HG03159 (cell line): Measurements from ENCODE around the gene BMP2K.
"Not testable (repeated sequence)": the region's sequence is repeated elsewhere in the genome, so short reads cannot be mapped to it uniquely, and the experiment has no call there.

ENCODE experiments used
- ATAC-seq: cut with Tn5 transposase; IDR thresholded peaks from one replicate; pipeline ENCODE4 v1.9.1; 2021; ENCODE audit warnings: mild to moderate bottlenecking, moderate library complexity; ENCODE audit not compliant: unreplicated experiment

Gene BMP2K

DNA sequence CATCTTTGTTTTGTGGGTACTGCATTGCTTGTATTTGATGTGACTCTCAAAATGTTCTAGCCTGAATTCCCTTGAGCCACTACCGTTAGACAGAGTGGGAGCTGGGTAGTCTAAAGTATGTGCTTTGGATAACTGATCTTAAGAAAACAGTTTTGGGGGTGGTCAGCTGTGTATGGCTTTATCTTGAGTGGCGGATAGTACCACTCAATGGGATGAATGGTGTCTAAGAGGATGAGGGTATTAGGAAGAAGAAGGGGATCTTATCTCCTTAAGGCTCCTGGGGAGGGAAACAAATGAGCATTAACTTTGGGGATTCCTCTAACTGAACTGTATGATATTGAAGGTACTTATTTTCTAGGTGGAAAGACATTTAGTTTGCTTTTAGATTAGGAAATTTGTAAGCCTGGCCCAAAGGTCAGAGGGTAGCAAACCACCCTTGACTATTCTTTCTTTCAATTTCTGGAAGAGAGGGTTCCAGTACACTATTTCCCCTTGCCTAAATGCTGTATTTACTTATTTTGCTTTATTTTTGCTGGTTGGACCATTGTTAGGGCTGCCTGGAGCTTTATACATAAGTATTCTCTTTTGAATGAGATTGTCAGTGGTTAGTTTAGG lies 11.3 kb downstream of the BMP2K start:
- ATAC-seq, result no peak

DNA sequence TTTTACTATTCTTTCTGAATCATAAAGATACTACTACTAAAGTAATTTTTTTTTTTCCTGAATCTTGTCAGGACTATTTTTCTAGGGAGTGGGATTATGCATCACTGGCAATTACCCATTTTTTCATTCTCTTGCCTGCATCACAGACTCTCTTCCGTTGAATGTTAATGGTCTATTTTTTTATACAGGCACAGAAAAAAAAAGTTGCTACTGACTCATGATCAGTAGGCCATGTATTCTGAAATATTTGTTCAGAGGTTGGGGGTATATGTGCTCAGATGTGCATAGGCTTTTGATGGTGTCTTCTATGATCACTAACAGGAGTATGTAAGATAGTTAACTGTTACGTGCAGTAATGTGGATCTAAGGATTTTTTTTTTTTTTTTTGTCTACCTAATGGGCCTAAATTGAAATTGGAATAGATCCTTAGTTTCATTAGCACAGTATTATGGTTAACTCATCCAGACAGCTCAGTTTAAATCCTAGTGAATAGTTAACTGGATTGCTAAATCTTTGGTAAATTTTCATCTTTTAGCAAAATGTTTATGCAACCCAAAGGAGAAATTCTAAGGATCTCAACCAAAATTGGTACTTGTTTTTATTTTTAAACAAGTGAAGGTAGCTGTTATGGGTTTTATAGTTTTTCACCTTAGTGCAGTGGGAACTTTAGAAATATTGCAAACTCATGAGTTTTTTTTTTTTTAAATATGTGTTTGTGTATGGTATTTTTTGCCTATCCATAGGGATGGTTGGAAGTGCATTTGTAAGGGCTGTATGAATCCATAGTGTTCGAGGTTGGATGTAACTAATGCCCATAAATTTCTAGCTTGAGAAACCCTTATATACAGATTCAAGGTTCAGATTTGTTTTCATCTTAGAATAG lies 12.1 kb downstream of the BMP2K start:
- no peak for ATAC-seq

DNA sequence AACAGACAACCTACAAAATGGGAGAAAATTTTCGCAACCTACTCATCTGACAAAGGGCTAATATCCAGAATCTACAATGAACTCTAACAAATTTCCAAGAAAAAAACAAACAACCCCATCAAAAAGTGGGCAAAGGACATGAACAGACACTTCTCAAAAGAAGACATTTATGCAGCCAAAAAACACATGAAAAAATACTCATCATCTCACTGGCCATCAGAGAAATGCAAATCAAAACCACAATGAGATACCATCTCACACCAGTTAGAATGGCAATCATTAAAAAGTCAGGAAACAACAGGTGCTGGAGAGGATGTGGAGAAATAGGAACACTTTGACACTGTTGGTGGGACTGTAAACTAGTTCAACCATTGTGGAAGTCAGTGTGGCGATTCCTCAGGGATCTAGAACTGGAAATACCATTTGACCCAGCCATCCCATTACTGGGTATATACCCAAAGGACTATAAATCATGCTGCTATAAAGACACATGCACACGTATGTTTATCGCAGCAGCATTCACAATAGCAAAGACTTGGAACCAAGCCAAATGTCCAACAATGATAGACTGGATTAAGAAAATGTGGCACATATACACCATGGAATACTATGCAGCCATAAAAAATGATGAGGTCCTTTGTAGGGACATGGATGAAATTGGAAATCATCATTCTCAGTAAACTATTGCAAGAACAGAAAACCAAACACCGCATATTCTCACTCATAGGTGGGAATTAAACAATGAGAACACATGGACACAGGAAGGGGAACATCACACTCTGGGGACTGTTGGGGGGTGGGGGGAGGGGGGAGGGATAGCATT lies 19.7 kb downstream of the BMP2K start:
- not testable (repeated sequence) for ATAC-seq

DNA sequence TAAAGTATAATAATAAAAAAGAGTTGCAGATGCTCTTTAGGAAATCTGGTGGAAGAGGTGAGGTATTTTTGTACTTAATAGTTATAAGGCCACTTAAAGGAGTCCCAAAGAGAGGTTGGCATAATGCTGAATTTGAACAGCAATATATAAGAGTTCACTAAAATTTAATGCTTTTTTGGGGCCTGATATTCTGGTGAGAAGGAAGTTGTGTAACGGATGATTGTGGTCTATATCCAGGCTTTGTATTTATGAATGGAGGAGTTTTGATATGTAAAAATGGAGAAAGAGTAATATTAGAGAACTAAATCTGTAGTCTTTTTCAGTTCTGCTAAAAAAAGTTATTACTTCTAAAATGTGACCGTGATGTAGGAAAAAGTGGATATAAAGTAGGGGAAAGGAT lies 20.4 kb downstream of the BMP2K start:
- no peak for ATAC-seq

DNA sequence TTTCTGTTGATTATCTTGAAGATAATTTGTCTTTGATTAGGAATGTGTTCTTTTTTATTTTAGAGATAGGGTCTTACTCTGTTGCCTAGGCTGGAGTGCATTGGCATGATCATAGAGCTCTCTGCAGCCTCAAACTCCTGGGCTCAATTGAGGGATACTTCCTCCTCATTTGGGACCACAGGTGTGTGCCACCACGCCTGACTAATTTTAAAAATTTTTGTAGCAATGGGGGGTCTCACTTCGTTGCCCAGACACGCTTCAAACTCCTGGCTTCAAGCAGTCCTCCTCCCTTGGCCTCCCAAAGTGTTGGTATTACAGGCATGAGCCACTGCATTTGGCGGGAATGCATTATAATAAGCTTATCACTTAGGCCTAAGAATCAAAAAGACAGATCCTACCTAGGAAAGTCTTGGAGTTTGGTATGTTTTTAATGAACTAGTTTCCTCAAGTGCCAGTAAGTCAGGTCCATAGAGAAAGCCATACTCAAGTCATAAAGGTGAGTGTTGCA lies 21.7 kb downstream of the BMP2K start:
- no peak for ATAC-seq

DNA sequence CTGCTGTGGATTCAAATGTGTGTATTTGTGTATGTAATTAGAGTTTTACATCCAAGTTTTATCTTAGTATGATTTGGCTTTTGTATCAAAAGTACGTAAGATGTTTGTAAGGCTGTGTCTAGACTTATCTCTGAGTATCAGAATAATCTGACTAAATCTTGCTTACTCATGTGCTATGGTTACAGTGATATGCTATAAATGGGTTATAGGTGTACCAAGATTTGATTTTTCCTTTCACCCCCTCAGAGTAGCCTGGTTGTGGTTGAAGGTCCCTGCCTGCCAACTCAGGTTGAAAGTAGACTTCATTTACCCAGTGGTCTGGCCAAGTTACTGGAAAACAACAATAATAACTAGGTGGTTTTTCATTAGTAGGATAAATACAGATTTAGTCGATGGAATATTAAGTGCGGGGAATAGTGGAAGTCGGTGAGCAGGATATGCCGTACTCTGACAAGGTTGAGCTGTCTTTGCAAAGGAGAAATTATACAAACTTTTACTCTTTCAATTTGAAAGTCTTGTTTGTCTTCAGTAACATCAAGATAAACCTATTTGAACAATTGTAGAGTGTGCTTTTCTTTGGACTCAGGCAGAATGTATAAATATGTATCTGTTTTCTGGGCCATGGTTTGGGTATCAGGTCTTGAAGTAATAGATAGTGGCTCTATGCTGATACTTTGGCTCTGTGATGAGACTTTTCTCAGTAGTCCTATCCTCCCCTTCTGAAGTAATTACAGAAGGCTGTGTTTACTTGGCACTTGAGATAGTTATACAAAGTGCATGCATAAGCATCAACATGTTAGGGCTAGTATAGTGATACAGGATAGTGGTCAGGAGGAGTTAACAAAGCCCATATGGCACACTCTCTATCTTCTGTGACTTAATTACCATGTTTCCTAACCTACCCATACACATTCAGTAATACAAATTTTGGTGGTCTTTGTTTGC lies 23.7 kb downstream of the BMP2K start:
- ATAC-seq, result peak; percentile 61

DNA sequence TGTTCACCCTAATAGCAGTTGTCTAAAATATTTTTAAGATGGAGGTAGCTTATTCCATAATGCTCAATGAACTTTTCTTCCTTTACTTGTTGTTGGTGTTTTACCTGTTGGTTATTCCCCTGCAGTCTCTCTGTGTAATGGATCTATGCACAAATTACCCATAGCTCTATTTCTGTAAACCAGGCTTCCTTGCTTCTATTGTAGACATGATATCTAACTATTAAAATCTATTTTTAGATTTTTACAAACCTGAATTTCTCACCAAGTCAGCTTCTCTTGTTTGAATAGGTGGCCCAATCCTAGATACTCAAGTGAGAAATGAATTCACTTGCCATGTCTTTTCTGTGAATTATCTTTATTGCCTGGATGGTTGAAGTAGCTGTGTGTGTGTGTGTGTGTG lies 24.8 kb downstream of the BMP2K start:
- no peak for ATAC-seq

DNA sequence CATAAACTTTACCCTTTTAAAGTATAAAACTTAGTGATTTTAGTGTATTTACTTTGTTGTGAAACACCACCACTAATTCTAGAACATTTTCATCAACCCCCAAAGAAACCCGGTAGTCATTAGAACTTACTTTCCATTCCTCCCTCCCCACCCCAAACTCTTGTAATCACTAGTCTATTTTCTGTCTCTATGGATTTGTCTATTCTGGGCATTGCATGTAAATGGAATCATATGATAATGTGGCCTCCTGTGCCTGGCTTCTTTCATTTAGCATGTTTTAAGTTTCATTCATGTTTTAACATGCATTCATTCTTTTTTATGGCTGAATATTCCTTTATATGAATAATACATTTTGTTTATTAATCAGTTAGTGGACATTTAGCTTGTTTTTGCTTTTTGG lies 27.8 kb downstream of the BMP2K start:
- no peak for ATAC-seq

GRCh38 chr4:78806943-78807460 lies 30.9 kb downstream of the BMP2K start:
- ATAC-seq, result no peak

GRCh38 chr4:78809295-78809694 lies 33.1 kb downstream of the BMP2K start:
- ATAC-seq, result no peak

- no peak for ATAC-seq
Observed at GRCh38 chr4:78809928-78810835, 34.0 kb downstream of the BMP2K start.

- no peak for ATAC-seq
Observed at GRCh38 chr4:78811034-78811433, 34.9 kb downstream of the BMP2K start.

DNA sequence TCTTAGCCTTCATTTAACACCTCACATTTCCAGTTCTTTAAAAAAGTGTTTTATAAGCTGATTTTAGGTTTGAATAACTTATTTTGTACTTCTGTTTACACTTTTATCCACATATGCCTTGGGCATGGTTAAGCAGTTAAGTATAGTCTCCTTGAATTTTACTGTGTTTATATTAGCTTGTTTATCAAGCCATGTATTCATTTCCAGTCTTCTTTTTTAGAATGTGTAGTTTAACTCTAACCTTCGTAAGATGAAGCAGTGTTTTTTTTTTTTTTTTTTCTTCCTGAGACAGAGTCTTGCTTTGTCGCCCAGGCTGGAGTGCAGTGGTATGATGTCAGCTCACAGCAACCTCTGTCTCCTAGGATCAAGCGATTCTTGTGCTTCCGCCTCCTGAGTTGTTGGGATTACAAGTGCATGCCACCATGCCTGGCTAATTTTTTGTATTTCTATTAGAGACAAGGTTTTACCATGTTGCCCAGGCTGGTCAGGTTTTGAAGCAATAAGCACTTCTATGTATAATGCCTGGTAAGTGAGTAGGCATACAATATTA lies 42.5 kb downstream of the BMP2K start:
- no peak for ATAC-seq

DNA sequence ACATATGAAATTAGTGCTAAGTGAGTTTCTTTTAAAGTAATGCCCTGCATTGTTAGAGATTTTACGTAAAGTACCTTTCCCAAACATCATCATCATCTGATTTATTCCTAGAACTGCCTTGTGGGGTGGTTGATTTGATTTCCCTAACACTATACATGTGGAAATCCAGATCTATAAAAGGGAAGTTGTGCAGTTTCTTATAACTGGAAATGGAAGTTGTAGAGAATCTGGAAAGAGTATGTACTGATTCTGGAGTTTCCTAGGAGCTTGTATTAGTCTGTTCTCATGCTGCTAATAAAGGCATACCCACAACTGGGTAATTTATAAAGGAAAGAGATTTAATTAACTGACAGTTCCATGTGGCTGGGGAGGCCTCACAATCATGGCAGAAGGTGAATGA lies 47.9 kb downstream of the BMP2K start:
- no peak for ATAC-seq

- ATAC-seq, result no peak
Observed at GRCh38 chr4:78827191-78827590, 51.0 kb downstream of the BMP2K start.

DNA sequence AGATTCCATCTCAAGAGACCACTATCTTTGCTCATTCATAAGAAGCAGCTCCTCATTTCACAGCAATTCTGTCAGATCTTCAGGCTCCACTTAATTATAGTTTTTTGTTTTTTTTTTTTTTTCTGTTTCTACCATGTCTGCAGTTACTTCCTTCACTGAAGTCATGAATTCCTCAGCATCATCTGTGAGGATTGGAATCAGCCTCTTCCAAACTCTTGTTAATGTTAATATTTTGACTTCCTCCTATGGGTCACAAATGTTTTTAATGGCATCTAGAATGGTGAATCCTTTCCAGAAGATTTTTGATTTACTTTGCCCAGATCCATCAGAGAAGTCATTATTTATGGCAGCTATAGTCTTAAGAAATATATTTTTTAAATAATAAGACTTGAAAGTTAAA lies 53.1 kb downstream of the BMP2K start:
- ATAC-seq, result no peak

GRCh38 chr4:78839676-78840075 lies 63.5 kb downstream of the BMP2K start:
- ATAC-seq, result not testable (repeated sequence)

DNA sequence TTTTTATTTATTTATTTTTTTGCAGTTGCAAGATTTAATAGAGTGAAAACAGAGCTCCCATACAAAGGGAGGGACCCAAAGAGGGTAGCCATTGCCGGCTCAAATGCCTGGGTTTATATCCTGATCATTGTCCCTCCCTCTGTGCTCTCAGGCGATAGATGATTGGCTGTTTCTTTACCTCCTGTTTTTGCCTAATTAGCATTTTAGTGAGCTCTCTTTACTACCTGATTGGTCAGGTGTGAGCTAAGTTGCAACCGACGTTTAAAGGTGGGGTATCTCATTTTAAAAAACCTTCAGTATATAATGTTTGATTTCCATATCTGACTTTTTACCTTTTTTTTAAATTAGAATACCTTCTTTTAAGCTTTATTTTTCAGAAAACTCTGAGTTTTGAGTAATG lies 64.1 kb downstream of the BMP2K start:
- not testable (repeated sequence) for ATAC-seq

GRCh38 chr4:78845472-78845871 lies 69.3 kb downstream of the BMP2K start:
- ATAC-seq, result peak; percentile 83
